GM19467 (cell line): ENCODE data around the gene RO60.

Experiments used
- ATAC-seq: cut with Tn5 transposase; IDR thresholded peaks from one replicate; pipeline ENCODE4 v1.9.1; 2021; ENCODE audit warnings: mild to moderate bottlenecking, moderate library complexity; ENCODE audit not compliant: unreplicated experiment

The RO60 gene

DNA sequence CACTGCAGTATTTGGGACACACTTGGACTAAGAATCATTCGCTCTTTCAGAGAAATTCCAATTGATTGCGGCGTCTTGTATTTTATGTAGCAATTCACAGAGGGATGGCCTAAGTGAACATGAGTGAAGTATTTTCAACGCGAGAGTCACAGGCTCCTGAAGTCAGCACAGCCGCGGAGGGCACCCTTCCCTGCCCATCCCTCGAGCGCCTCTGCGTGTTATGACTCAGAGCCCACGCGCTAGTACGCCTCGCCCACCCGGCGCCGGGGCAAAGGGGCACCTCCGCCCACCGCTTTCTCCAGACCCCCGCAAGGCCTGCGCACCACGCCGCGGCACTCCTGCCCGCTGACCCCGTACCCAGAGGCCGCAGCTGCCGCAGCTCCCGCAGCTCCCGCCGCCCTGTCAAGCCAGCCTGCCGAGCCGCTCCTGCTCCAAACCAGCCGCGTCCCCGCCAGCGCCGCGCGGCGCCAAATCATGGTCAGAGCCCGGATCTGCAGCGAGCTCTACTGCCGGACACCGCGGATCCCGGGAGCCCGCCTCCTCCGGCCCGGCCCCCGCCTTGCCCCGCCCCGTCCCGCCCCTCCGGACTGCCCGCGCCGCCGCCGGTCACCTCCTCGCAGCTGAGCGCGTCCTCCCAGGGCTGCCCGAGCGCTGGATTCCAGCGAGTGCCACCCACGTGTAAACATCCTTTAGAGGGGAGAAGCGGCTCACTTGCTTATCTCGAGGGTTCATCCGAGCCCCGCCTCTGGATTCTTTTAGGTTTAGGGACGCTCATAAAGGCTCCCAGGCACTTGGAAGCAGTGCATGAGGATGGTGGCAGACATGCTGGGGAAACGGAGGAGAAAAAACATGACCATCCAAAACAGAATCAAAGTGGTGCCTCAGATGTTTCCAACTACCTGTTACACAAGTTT lies 45.8 kb downstream of the RO60 start, which contains the start of gene GLRX2:
Gene GLRX2 (minus strand): TSS at position 508 of the 914 bp plus-strand sequence. CDS start 32 bp downstream, at position 476.
- ATAC-seq: peak; percentile 91

- no peak for ATAC-seq
Measured at GRCh38 chr1:193105821-193106177, 46.4 kb downstream of the RO60 start.

DNA sequence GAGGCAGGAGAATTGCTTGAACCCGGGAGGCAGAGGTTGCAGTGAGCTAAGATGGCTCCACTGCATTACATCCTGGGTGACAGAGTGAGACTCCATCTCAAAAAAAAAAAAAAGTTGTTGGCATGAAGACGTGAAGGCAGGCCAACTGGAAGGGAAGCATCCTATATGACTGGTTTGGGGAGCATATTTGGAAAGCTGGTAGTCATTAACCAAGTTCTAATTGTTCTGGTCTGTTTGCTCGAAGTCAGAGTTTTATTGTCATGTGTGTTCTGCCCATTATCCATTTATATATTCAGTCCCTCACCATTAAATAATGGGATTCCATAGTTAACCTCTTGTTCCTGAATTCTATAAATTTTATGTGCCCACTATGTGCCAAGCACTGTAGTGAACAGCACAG lies 49.1 kb downstream of the RO60 start:
- no peak for ATAC-seq
